ENCODE results near the gene TTC39A. TPM values are rescaled to one million over a fixed set of nuclear protein-coding genes. Genes with fewer than 3 reads are reported as not detected.

Gene TTC39A
- total and polyA plus RNA-seq, 2 donors from 2014 or later: 31.4 to 70.1 TPM

DNA sequence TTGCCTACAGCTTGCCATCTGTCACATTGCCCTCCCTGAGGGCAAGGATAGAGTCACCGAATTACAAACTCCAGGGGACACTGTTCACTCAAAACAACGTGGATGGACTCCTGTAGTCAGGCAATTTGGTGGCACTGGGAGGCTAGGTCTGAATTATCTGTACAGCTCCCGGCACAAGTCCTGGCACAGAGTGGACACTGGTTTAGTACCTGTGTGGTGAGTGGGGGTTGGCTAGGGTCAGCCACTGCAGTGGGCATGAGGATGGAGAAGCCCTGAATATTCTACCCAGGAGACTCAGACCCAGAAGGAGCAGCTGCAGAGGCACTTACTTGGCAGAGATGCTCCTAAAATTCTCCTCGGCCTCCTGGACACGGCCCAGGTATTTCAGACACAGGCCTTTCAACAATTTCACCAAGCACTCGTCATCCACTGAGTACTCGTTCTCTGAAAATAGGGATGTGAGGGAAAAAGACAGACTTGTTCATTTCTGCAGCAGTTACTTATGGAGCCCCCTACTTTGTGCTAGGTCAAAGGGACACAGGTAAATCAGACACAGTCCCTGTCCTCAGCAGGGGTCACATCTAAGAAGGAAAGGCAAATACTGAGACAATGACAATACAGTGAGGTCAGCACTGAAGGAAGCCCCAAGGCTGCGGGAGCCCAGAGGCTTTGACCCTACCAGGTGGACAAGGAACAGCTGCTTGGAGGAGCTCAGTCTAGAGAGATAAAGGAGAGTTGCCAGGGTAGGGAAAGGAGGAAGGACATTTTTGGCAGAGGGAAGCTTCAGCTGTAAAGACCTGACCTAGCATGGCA is 40.5 kb downstream of the TTC39A start:
- TF ChIP-seq, protein P1, sequence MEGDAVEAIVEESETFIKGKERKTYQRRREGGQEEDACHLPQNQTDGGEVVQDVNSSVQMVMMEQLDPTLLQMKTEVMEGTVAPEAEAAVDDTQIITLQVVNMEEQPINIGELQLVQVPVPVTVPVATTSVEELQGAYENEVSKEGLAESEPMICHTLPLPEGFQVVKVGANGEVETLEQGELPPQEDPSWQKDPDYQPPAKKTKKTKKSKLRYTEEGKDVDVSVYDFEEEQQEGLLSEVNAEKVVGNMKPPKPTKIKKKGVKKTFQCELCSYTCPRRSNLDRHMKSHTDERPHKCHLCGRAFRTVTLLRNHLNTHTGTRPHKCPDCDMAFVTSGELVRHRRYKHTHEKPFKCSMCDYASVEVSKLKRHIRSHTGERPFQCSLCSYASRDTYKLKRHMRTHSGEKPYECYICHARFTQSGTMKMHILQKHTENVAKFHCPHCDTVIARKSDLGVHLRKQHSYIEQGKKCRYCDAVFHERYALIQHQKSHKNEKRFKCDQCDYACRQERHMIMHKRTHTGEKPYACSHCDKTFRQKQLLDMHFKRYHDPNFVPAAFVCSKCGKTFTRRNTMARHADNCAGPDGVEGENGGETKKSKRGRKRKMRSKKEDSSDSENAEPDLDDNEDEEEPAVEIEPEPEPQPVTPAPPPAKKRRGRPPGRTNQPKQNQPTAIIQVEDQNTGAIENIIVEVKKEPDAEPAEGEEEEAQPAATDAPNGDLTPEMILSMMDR (IDR thresholded peaks at IDR 0.05; ENCODE audit: borderline replicate concordance, extremely low read depth, insufficient read depth): no peak
- Histone ChIP-seq H3K9ac (ENCODE audit: low read length in 3 of 3) (no peak overlapping the region), H3K4me1 (ENCODE audit: control insufficient read depth in 2 of 3, insufficient read depth in 2 of 3, low read depth in 1 of 3, low read length in 3 of 3) (peaks cover 0 to 4% (median 2%) of the 10 kb centered on the region in 3 donors), H3K27ac (ENCODE audit: low read depth in 2 of 2, low read length in 2 of 2) (no peak overlapping the region), H3K9me3 (ENCODE audit: control insufficient read depth in 2 of 3, insufficient read depth in 1 of 3, low read length in 3 of 3) (no peaks in the 10 kb centered on the region), H3K4me3 (ENCODE audit: low read length in 3 of 3) (no peak overlapping the region), H3K27me3 (ENCODE audit: control insufficient read depth, insufficient read depth, low read length) (no peaks in the 10 kb centered on the region), H3K36me3 (ENCODE audit: control insufficient read depth in 2 of 3, insufficient read depth in 3 of 3, low read length in 3 of 3) (peaks cover 0 to 4% (median 0%) of the 10 kb centered on the region in 3 donors)
- no peak for FAIRE-seq
- no peak for DNase-seq
- intact Hi-C loops (cut with DNase I): no loop called here

DNA sequence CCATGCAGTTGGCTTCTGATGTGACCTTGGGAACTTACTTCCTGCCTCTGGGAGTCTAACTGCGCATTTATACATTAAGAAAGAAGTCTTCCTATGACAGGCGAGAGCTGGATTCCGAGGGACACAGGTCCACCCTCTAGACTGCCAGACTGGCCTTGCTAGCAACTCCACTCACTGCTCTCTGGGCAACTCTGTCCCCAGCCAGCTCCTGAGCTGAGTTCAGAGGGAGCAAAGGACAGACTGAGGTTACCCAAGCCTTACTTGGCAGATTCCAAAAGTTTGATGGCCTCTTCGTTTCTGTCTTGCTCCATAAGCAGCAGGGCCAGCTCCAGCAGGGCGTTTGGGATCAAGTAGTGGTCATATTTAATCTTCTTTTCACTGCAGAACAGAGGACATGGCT is 41.8 kb downstream of the TTC39A start:
- no peaks in the 10 kb centered on the region for H3K27me3 ChIP-seq (ENCODE audit: control insufficient read depth, insufficient read depth, low read length)
- peaks cover 0 to 11% (median 4%) of the 10 kb centered on the region in 3 donors for H3K4me1 ChIP-seq (ENCODE audit: control insufficient read depth in 2 of 3, insufficient read depth in 2 of 3, low read depth in 1 of 3, low read length in 3 of 3)
- no peak overlapping the region for H3K9ac ChIP-seq (ENCODE audit: low read length in 3 of 3)
- H3K4me3 ChIP-seq (ENCODE audit: low read length in 3 of 3): no peak overlapping the region
- no peak overlapping the region for H3K27ac ChIP-seq (ENCODE audit: low read depth in 2 of 2, low read length in 2 of 2)
- H3K9me3 ChIP-seq (ENCODE audit: control insufficient read depth in 2 of 3, insufficient read depth in 1 of 3, low read length in 3 of 3): no peaks in the 10 kb centered on the region
- intact Hi-C loops (cut with DNase I): no loop called here
- H3K36me3 ChIP-seq (ENCODE audit: control insufficient read depth in 2 of 3, insufficient read depth in 3 of 3, low read length in 3 of 3): peaks cover 0 to 4% (median 0%) of the 10 kb centered on the region in 3 donors
- TF ChIP-seq, protein P1 (IDR thresholded peaks at IDR 0.05; ENCODE audit: borderline replicate concordance, extremely low read depth, insufficient read depth): no peak
- FAIRE-seq: no peak
- DNase-seq: no peak

DNA sequence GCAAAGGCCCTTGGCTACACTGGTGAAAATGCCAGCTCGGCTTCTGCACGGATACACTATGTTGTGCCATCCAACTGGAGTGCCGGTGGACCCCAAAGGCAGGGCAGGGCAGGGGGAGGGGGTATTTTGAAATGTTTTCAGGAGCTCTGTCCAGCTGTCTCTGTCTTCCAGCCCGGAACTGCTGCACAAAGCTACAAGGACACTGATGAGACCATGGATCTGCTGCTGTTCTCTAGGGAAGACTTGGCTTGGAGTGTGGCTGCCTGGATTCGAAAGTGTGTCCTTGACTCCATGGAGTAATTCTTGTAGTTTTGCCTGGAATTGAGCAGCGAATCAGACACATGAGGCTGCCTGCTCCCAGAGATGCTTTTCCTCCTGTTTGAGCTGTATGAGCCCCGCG is 42.4 kb downstream of the TTC39A start:
- FAIRE-seq: no peak
- TF ChIP-seq, protein P1 (IDR thresholded peaks at IDR 0.05; ENCODE audit: borderline replicate concordance, extremely low read depth, insufficient read depth): no peak

More for the DNA sequence above, 42.4 kb downstream of the TTC39A start:
- H3K9ac ChIP-seq (ENCODE audit: low read length in 3 of 3): no peak overlapping the region
- no peak for DNase-seq
- H3K27me3 ChIP-seq (ENCODE audit: control insufficient read depth, insufficient read depth, low read length): no peaks in the 10 kb centered on the region
- H3K4me1 ChIP-seq (ENCODE audit: control insufficient read depth in 2 of 3, insufficient read depth in 2 of 3, low read depth in 1 of 3, low read length in 3 of 3): peaks cover 0 to 11% (median 4%) of the 10 kb centered on the region in 3 donors
- peaks cover 0 to 4% (median 0%) of the 10 kb centered on the region in 3 donors for H3K36me3 ChIP-seq (ENCODE audit: control insufficient read depth in 2 of 3, insufficient read depth in 3 of 3, low read length in 3 of 3)
- H3K4me3 ChIP-seq (ENCODE audit: low read length in 3 of 3): no peak overlapping the region
- intact Hi-C loops (cut with DNase I): no loop called here
- H3K27ac ChIP-seq (ENCODE audit: low read depth in 2 of 2, low read length in 2 of 2): no peak overlapping the region
- no peaks in the 10 kb centered on the region for H3K9me3 ChIP-seq (ENCODE audit: control insufficient read depth in 2 of 3, insufficient read depth in 1 of 3, low read length in 3 of 3)
